K562 (cell line): Measurements from ENCODE around the gene SKAP2. TPM values are rescaled to one million over a fixed set of nuclear protein-coding genes. Genes with fewer than 3 reads are reported as not detected.

ENCODE experiments used
- C11orf30 ChIP-seq: fragments of 450-650 bp; IDR thresholded peaks from 2 replicates; pipeline ENCODE4 v1.6.1; 2016; ENCODE audit warnings: low read depth, mild to moderate bottlenecking
- CHCHD3 ChIP-seq: fragments of 250-450 bp; sonication (Bioruptor Pico); IDR thresholded peaks from 2 replicates; pipeline ENCODE4 v2.1.2; 2022; ENCODE audit warnings: mild to moderate bottlenecking
- HMGXB4 ChIP-seq: sonication (generic); formaldehyde crosslinking; IDR thresholded peaks from 2 replicates; pipeline ENCODE4 v1.8.1; 2023; ENCODE audit warnings: mild to moderate bottlenecking, missing genetic modification reagents
- KDM5B ChIP-seq: fragments of 200-600 bp; sonication (generic); IDR thresholded peaks from 2 replicates; pipeline ENCODE4 v1.6.1; 2012; ENCODE audit warnings: low read depth, mild to moderate bottlenecking, moderate library complexity, low read length, control low read depth, inconsistent platforms; ENCODE audit not compliant: insufficient replicate concordance
- MTA3 ChIP-seq: fragments of 450-650 bp; formaldehyde crosslinking; IDR thresholded peaks from 2 replicates; pipeline ENCODE4 v1.6.1; 2017; ENCODE audit warnings: mild to moderate bottlenecking, borderline replicate concordance
- TRIM24 ChIP-seq, 2 experiments: fragments of 450-650 bp; IDR thresholded peaks; 2 replicates each; pipeline ENCODE4 v1.6.1; 2016
- ZBTB7A ChIP-seq: IDR thresholded peaks from 2 replicates; pipeline ENCODE4 v1.6.1; 2011; ENCODE audit warnings: low read depth, mild to moderate bottlenecking, low read length, moderate library complexity, borderline replicate concordance; ENCODE audit not compliant: control insufficient read depth
- ZKSCAN1 ChIP-seq: fragments of 150-350 bp; IDR thresholded peaks from 2 replicates; pipeline ENCODE4 v1.6.1; 2016; ENCODE audit warnings: low read depth, low read length
- ZKSCAN8 ChIP-seq: fragments of 200-800 bp; sonication (Bioruptor generic); IDR thresholded peaks from 2 replicates; pipeline ENCODE4 v1.6.1; 2016; ENCODE audit warnings: missing genetic modification characterization, missing compliant biosample characterization
- ZNF263 ChIP-seq: sonication (generic); formaldehyde crosslinking; IDR thresholded peaks from 2 replicates; pipeline ENCODE4 v1.8.0; 2022; ENCODE audit warnings: mild to moderate bottlenecking, missing genetic modification reagents, borderline replicate concordance
- ZNF407 ChIP-seq: fragments of 450-650 bp; IDR thresholded peaks from 2 replicates; pipeline ENCODE4 v1.6.1; 2016; ENCODE audit warnings: low read depth
- ZNF79 ChIP-seq: fragments of 250-450 bp; sonication (Bioruptor Pico); IDR thresholded peaks from 2 replicates; pipeline ENCODE4 v1.4.0; 2020; ENCODE audit warnings: low read depth, mild to moderate bottlenecking, moderate library complexity
- polyA plus RNA-seq, 8 experiments: library from polyadenylated mRNA; depleted of rRNA in 4 of 8; stranded (reverse) in 5 of 8; unstranded in 3 of 8; fragments of >200 nt; fragmentation: Nextera tagmentation in 2 of 8; fragmentation: Illumina TruSeq in 1 of 8; extraction: Ambion mirVana in 2 of 8; extraction: Trizol in 1 of 8; gene quantifications; 2 replicates each; pipeline versions ENCODE4 v1.2.1 to v1.2.3, GENCODE V29; 2011 to 2014; ENCODE audit warnings: inconsistent platforms in 1 of 8, missing spikeins in 1 of 8
- total RNA-seq, 7 experiments: library from RNA; depleted of rRNA in 6 of 7; stranded (reverse); fragments of >200 nt in 6 of 7; fragmentation: Illumina TruSeq in 2 of 7; extraction: Trizol in 2 of 7; gene quantifications; 2 replicates each; pipeline versions ENCODE4 v1.2.1 to v1.2.3, GENCODE V29; 2011 to 2021; ENCODE audit warnings: low replicate concordance in 1 of 7
- TF ChIP-seq, protein P1 (sequence below), 2 experiments: fragments of 450-650 bp; IDR thresholded peaks; 2 replicates each; pipeline ENCODE4 v1.6.1; 2018; ENCODE audit warnings: mild to moderate bottlenecking in 2 of 2, low read depth in 1 of 2; ENCODE audit not compliant: partially characterized antibody in 2 of 2

Gene SKAP2
- total and polyA plus RNA-seq, 9 of the 15 experiments (the other 6 are each of a cell fraction or from before 2014, with no cell fraction given) = 4.2 to 11.7 (median 8.3) TPM

GRCh38 chr7:26863518-26864308 lies 677 bp downstream of the SKAP2 start (continued):
- no peak for TF ChIP-seq HMGXB4 (CRISPR knock-in tag)
- no peak for TF ChIP-seq ZKSCAN1
- no peak for TF ChIP-seq MTA3
- TF ChIP-seq TRIM24 (IDR thresholded peaks at IDR 0.05) = peak; percentile 7 to 52; a peak in 1 of 4 replicates
- TF ChIP-seq KDM5B = no peak
- TF ChIP-seq ZNF407 = peak; percentile 89
- TF ChIP-seq ZNF263 (CRISPR knock-in tag) = no peak
- TF ChIP-seq ZBTB7A = no peak
- no peak for TF ChIP-seq CHCHD3 (CRISPR knock-in tag)
- 0 out of 2 replicates have a peak, but pooled peaks have one; percentile 49 for TF ChIP-seq ZKSCAN8 (CRISPR knock-in tag)
- TF ChIP-seq, protein P1, sequence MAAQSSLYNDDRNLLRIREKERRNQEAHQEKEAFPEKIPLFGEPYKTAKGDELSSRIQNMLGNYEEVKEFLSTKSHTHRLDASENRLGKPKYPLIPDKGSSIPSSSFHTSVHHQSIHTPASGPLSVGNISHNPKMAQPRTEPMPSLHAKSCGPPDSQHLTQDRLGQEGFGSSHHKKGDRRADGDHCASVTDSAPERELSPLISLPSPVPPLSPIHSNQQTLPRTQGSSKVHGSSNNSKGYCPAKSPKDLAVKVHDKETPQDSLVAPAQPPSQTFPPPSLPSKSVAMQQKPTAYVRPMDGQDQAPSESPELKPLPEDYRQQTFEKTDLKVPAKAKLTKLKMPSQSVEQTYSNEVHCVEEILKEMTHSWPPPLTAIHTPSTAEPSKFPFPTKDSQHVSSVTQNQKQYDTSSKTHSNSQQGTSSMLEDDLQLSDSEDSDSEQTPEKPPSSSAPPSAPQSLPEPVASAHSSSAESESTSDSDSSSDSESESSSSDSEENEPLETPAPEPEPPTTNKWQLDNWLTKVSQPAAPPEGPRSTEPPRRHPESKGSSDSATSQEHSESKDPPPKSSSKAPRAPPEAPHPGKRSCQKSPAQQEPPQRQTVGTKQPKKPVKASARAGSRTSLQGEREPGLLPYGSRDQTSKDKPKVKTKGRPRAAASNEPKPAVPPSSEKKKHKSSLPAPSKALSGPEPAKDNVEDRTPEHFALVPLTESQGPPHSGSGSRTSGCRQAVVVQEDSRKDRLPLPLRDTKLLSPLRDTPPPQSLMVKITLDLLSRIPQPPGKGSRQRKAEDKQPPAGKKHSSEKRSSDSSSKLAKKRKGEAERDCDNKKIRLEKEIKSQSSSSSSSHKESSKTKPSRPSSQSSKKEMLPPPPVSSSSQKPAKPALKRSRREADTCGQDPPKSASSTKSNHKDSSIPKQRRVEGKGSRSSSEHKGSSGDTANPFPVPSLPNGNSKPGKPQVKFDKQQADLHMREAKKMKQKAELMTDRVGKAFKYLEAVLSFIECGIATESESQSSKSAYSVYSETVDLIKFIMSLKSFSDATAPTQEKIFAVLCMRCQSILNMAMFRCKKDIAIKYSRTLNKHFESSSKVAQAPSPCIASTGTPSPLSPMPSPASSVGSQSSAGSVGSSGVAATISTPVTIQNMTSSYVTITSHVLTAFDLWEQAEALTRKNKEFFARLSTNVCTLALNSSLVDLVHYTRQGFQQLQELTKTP (IDR thresholded peaks at IDR 0.05; ENCODE audit: low read depth in 1 of 2, partially characterized antibody in 2 of 2) = peak in 1 of 2 experiments; percentile 24
- TF ChIP-seq ZNF79 (CRISPR knock-in tag) = no peak
- peak; percentile 20; the same call in 1 of the 2 replicates for TF ChIP-seq C11orf30
